ENCODE data around the gene OR9K2. TPM values are rescaled to one million over a fixed set of nuclear protein-coding genes. Genes with fewer than 3 reads are reported as not detected.

The OR9K2 gene
- total RNA-seq, 2 donors from 2014 or later = not detected

Other genes starting within 250 kb of the OR9K2 start
- gene TESPA1, start 141.6 kb upstream of the OR9K2 start, total RNA-seq = 10 to 100 TPM; 51.1 to 91.7 TPM
- not detected for gene NEUROD4, start 106.4 kb upstream of the OR9K2 start, total RNA-seq
- gene OR10A7, start 94.6 kb downstream of the OR9K2 start, total RNA-seq = not detected
- gene OR6C74, start 118.2 kb downstream of the OR9K2 start, total RNA-seq = not detected
- gene OR6C6, start 170.2 kb downstream of the OR9K2 start, total RNA-seq = not detected
- not detected for gene OR6C1, start 187.9 kb downstream of the OR9K2 start, total RNA-seq
- not detected for gene OR6C3, start 204.3 kb downstream of the OR9K2 start, total RNA-seq
- not detected for gene OR6C75, start 236.6 kb downstream of the OR9K2 start, total RNA-seq